HG02798 (cell line): Measurements from ENCODE around the gene RASSF8.
"Not testable (repeated sequence)": the region's sequence is repeated elsewhere in the genome, so short reads cannot be mapped to it uniquely, and the experiment has no call there.

ENCODE experiments used
- ATAC-seq: cut with Tn5 transposase; IDR thresholded peaks from one replicate; pipeline ENCODE4 v1.9.1; 2021; ENCODE audit warnings: mild to moderate bottlenecking; ENCODE audit not compliant: unreplicated experiment, poor library complexity

RASSF8 gene

GRCh38 chr12:26052652-26053051, 94.2 kb downstream of the RASSF8 start:
- ATAC-seq: no peak

GRCh38 chr12:26054383-26054782, 95.9 kb downstream of the RASSF8 start:
- ATAC-seq: no peak

DNA sequence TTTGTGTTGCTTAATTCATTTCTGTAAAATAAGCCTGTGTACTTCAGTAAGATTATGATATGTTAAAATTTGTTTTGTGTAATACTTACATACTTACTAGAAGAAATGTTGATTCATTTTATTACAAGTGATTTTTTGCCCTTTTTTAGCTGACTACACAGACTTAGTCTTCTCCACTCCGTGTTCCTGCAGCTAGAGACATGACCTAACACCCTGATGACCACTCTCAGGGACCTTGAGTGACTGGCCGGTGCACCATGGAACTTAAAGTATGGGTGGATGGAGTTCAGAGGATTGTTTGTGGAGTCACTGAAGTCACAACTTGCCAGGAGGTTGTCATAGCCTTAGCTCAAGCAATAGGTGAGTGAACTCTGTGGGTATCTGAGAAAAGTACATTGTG, 96.6 kb downstream of the RASSF8 start:
- no peak for ATAC-seq

GRCh38 chr12:26056335-26056734, 97.9 kb downstream of the RASSF8 start:
- ATAC-seq: no peak

DNA sequence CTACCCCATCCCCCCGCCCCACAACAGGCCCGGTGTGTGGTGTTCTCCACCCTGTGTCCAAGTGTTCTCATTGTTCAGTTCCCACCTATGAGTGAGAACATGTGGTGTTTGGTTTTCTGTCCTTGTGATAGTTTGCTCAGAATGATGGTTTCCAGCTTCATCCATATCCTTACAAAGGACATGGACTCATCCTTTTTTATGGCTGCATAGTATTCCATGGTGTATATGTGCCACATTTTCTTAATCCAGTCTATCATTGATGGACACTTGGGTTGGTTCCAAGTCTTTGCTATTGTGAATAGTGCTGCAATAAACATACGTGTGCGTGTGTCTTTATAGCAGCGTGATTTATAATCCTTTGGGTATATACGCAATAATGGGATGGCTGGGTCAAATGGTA, 98.8 kb downstream of the RASSF8 start:
- not testable (repeated sequence) for ATAC-seq

GRCh38 chr12:26058308-26058707, 99.8 kb downstream of the RASSF8 start:
- no peak for ATAC-seq

DNA sequence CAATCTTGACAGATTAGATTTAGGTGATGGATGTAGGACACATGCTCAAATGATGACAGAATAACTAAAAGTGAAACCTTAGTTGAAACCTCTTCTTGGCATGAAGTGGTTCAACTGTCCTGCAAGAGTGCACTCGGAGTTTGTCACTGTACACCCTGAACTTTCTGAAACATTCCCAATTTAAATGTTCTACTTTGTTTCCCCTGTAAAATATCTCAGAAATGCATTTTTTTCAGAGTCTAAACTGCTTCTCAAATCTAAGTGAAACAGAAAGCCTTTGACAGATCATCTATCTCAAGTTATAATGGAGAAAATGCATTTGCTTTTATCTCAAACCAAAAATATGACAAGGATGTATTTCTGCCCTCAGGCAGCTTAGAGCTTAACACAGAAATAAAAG, 100.3 kb downstream of the RASSF8 start:
- ATAC-seq: no peak

DNA sequence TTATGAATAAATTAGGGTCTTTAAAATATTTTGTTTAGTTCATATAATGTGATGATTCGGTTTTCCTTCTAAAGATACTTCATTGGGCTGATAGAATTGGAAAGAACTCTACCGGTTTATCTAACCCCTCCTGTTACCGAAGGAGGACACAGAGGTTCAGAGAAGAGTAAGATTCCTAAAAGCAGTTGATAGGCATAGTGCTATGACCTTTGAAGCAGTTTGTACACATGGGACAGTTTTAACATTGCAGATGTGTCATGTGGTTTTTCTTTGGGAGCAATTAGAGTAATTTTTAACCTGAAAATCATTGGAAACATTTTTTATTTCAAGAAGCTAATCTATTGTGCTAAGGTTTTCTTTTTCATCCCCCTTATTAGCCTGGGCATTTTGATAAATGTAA, 103.5 kb downstream of the RASSF8 start:
- no peak for ATAC-seq

DNA sequence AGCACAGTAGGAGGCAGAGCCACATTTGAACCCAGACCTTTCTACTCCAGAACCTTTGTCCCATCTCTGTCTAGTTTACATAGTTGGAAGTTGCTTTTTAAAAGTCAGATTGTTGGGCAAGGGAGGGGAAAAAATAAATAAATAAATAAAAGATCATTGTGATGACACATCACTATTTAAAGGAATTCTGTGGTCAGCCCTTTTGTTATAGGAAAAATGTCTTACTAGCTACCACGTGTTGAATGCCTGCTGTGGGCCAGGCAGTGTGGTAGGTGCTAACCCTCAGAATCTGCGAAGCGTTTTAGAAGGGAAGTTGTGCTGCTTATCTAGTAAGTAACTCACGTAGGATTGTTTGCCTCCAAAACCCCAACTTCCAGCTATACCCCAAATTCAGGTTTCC, 104.1 kb downstream of the RASSF8 start:
- ATAC-seq: no peak

DNA sequence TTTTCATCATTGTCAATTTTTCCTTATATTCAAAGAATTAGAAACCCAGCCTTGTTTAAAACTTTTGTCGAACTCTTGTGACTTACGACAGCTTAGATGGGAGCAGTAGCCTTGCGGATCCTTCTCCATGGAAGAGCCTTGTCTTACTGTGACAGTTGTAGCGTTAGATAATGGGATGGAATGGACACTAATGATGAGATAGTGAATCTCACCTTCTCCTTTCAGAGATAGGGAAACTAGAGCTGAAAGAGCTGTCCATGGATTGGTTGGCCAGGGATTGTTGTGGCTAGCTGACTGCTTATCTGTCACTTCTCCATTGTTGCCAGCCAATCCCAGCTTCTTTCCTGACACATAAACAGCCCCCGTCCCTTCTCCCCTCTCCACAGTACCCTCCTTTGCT, 107.0 kb downstream of the RASSF8 start:
- ATAC-seq: no peak

- ATAC-seq: no peak
Observed at GRCh38 chr12:26068503-26068902, 110.0 kb downstream of the RASSF8 start.

- ATAC-seq: no peak
Observed at GRCh38 chr12:26069796-26070195, 111.3 kb downstream of the RASSF8 start.

DNA sequence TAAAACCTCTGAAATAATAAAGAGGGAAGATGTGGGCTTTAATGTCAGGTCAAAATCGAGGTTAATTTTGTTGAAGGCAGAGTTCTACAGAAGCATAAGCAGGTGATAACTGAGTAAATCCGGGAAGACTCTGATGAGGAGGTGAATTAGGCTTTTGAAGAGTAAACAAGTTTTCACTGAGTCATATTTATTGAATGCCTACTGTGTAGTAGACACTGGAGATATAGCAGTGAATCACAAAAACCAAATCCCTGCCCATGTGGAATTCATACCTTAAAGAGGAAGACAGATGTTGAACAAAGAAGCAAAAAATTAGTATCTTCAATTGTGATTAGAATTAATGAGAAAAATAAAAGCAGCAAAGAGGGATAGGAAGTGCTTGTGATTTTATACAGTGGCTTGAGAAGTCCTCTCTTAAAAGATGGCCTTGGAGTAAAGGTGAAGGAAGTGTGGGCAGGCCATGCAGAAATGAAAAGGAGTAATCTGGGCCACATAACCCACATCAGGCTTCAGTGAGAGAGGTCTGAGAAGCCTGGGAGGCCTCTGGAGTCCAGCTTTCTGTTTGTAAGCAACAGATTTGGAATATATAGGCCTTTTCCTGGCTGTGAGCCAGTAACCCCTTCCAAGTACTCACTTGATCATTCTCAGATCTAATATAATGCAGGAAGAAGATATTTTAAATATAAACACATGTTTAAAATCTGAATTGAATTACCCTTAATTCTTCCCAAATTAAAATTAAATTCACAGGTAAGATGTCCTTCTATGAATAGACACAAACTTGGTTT, 119.6 kb downstream of the RASSF8 start:
- no peak for ATAC-seq

DNA sequence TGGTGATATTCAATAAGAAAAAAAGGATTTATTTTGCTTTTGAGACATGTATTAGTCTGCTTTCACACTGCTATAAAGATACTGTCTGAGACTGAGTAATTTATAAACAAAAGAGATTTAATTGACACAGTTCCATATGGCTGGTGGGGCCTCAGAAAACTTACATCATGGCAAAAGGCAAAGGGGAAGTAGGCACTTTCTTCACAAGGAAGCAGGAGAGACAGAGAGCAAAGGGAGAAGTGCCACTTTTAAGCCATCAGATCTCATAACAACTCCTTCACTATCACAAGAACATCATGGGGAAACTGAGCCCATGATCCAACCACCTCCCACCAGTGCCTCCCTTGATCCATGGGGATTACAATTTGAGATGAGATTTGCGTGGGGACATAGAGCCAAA, 122.4 kb downstream of the RASSF8 start:
- ATAC-seq: no peak

DNA sequence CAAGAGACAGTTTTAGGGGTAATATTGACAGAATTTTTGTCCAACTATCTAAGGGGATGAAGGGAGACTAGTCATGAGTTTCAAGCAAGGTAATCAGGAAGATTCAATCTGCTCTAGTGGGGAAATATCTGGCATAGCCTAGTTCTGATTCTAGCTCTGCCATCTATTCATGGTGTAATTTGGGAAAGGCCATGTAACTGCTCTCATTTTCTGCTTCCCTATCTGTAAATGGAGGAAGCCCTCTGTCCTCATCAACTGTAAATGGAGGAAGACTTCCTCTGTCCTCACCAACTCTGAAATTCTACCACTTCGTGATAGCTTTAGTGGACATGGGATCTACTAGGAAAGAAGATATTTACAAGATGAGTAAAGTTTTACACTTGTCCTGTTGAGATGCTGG, 128.5 kb downstream of the RASSF8 start:
- ATAC-seq: no peak

- peak; percentile 98 for ATAC-seq
Observed at GRCh38 chr12:26088998-26089397, 130.5 kb downstream of the RASSF8 start.

DNA sequence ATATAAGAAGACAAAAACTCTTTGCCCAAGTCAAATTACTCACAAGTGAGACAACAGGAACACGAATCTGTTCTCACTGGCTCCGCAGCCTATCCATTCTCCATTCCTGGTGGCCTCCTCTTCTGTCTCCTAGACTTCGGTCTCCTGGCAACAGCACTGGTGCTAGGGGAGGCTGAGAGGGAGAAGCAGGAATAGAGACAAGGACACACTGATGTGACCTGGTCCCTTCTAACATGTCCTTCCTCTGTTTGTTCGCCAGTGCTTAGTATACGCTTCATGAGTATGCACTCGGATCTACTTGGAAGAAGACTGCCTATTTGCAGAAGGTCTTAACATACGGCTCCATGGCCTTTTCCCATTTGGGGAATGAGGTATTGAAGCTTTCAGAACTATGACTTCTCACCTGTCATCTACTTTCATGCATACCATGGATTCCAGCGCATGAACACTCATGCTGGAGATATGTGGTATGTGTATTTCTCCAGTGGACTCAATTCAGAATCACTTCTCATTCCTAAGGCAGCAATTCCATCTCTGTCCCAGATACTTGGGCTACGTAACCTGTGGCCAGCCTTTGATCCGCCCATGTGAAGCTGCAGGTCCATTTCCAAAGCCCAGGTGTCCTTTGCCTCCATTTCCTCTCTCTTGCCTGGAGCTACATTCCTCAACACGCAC, 132.5 kb downstream of the RASSF8 start:
- no peak for ATAC-seq

- ATAC-seq: no peak
Observed at GRCh38 chr12:26091822-26092221, 133.3 kb downstream of the RASSF8 start.

- no peak for ATAC-seq
Observed at GRCh38 chr12:26092346-26093105, 134.0 kb downstream of the RASSF8 start.

DNA sequence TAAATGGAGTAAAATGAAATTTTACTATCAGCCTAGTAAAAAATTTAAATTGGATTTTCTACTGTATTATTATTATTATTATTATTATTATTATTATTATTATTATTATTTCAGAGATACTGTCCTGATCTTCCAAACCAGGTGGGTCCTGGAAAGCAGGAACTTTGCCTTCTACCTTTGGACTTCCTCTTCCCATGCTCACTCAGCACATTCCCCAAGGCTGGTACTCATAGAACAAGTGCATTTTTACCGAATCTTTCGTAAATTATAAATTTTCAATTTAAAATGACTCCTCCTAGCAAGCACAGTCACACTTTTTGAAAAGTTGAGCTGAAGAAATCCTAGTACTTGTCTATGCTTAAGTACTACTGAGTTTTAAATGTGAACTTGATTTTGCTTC, 136.7 kb downstream of the RASSF8 start:
- ATAC-seq: no peak

DNA sequence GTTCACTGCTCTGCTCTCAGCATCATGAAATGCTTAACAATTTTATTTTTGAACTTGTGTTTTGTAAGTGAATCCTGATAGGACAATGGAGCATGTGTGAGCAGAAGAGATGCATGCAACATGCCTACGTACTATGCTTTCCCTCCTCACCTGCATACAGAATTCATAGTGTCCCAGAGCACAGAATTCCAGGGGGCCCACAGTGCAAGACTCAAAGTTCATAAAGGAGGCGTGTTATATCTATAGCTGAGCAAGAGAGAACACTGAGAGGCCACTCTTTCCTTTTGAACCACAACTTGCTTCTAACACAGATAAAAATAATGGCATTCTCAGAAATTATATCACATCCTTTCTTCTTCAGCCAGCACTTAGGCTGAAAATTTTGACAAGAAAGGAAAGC, 137.6 kb downstream of the RASSF8 start:
- no peak for ATAC-seq
